Breast epithelium (tissue), 4 donors: ENCODE results near the gene CDH13. TPM values are rescaled to one million over a fixed set of nuclear protein-coding genes. Genes with fewer than 3 reads are reported as not detected.

Experiments used
- DNase-seq, 2 donors: peaks; one replicate each; pipeline ENCODE4 v3.0.0-alpha.2; 2019; ENCODE audit warnings: low spot score in 2 of 2
- H3K27ac ChIP-seq, 2 donors: fragments of 200-600 bp; sonication (generic) in 1 of 2; one replicate each; pipeline ENCODE4 v1.5.1; 2016 to 2019; ENCODE audit warnings: mild to moderate bottlenecking in 1 of 2
- H3K27me3 ChIP-seq, 2 donors: fragments of 200-600 bp; sonication (generic) in 1 of 2; one replicate each; pipeline versions ENCODE4 v1.5.1 to v1.6.0; 2017 to 2019; ENCODE audit warnings: control low read depth in 1 of 2, mild to moderate bottlenecking in 1 of 2
- H3K36me3 ChIP-seq: fragments of 200-600 bp; one replicate; pipeline ENCODE4 v1.5.1; 2019
- H3K4me1 ChIP-seq, 2 donors: fragments of 200-600 bp; sonication (generic); one replicate each; pipeline ENCODE4 v1.5.1; 2016 to 2019; ENCODE audit warnings: control low read depth in 1 of 2
- H3K4me3 ChIP-seq, 3 donors: fragments of 200-600 bp; sonication (generic); 1 replicate in 2 of 3; 2 replicates in 1 of 3; pipeline ENCODE4 v1.5.1; 2016 to 2019; ENCODE audit warnings: mild to moderate bottlenecking in 3 of 3, moderate library complexity in 2 of 3
- H3K9me3 ChIP-seq, 2 donors: fragments of 200-600 bp; sonication (generic) in 1 of 2; one replicate each; pipeline ENCODE4 v1.5.1; 2016 to 2019; ENCODE audit warnings: control low read depth in 1 of 2
- CTCF ChIP-seq, 3 donors: fragments of 450-650 bp; IDR thresholded peaks; one replicate each; pipeline ENCODE4 v1.5.1; 2016 to 2017; ENCODE audit warnings: antibody characterized with exemption in 3 of 3, mild to moderate bottlenecking in 3 of 3, moderate library complexity in 3 of 3
- POLR2A ChIP-seq: fragments of 450-650 bp; IDR thresholded peaks from one replicate; pipeline ENCODE4 v1.6.1; 2016; ENCODE audit warnings: antibody characterized with exemption, mild to moderate bottlenecking, moderate library complexity
- POLR2AphosphoS5 ChIP-seq, 3 donors: sonication (generic); formaldehyde crosslinking; IDR thresholded peaks; one replicate each; pipeline ENCODE4 v1.6.1; 2017; ENCODE audit warnings: antibody characterized with exemption in 3 of 3
- intact Hi-C: fragments of 100-400 bp; cut with DNase I; formaldehyde crosslinking; loops from one replicate; pipeline ENCODE4 v1.15.1; 2023; ENCODE audit warnings: low total_unique reads
- total RNA-seq, 3 donors: library from RNA; depleted of rRNA; stranded (reverse); fragments of >200 nt; gene quantifications; one replicate each; pipeline ENCODE4 v1.1.0, GENCODE V29; 2016

The CDH13 gene
- total RNA-seq, 3 donors from 2014 or later, result 6.0 to 13.1 (median 11.5) TPM

- Histone ChIP-seq H3K4me1 (no peaks in the 10 kb centered on the region), H3K27ac (no peak overlapping the region), H3K4me3 (no peak overlapping the region), H3K27me3 (no peaks in the 10 kb centered on the region), H3K9me3 (no peaks in the 10 kb centered on the region), H3K36me3 (no peaks in the 10 kb centered on the region)
- no peak for DNase-seq
- intact Hi-C loops, result no loop called here
- TF ChIP-seq POLR2AphosphoS5 (IDR thresholded peaks at IDR 0.05) (no peak), POLR2A (no peak), CTCF (IDR thresholded peaks at IDR 0.05) (no peak)
Measured at GRCh38 chr16:83699817-83700216, 1073.0 kb downstream of the CDH13 start.

- no peak overlapping the region for H3K4me3 ChIP-seq
- no peak for DNase-seq
- TF ChIP-seq POLR2AphosphoS5 (IDR thresholded peaks at IDR 0.05) (no peak), CTCF (IDR thresholded peaks at IDR 0.05) (no peak), POLR2A (no peak)
- H3K27me3 ChIP-seq, result no peaks in the 10 kb centered on the region
- H3K36me3 ChIP-seq, result no peaks in the 10 kb centered on the region
- H3K9me3 ChIP-seq, result no peaks in the 10 kb centered on the region
- no peak overlapping the region for H3K27ac ChIP-seq
- intact Hi-C loops, result no loop called here
- no peaks in the 10 kb centered on the region for H3K4me1 ChIP-seq
Measured at GRCh38 chr16:83700918-83701317, 1074.1 kb downstream of the CDH13 start.

GRCh38 chr16:83701494-83701893 lies 1074.7 kb downstream of the CDH13 start:
- no peak for DNase-seq
- TF ChIP-seq POLR2A, result no peak
- no peak for TF ChIP-seq POLR2AphosphoS5 (IDR thresholded peaks at IDR 0.05)
- H3K27me3 ChIP-seq, result no peaks in the 10 kb centered on the region
- no peaks in the 10 kb centered on the region for H3K9me3 ChIP-seq
- no peak overlapping the region for H3K4me3 ChIP-seq
- no peaks in the 10 kb centered on the region for H3K36me3 ChIP-seq
- no peaks in the 10 kb centered on the region for H3K4me1 ChIP-seq
- intact Hi-C loops, result no loop called here
- no peak overlapping the region for H3K27ac ChIP-seq

- Histone ChIP-seq H3K27ac (no peak overlapping the region), H3K36me3 (no peaks in the 10 kb centered on the region), H3K4me3 (no peak overlapping the region), H3K9me3 (no peaks in the 10 kb centered on the region), H3K27me3 (no peaks in the 10 kb centered on the region), H3K4me1 (no peaks in the 10 kb centered on the region)
- intact Hi-C loops, result no loop called here
- DNase-seq, result no peak
- TF ChIP-seq CTCF (IDR thresholded peaks at IDR 0.05), result no peak
- TF ChIP-seq POLR2A, result no peak
- TF ChIP-seq POLR2AphosphoS5 (IDR thresholded peaks at IDR 0.05), result no peak
Measured at GRCh38 chr16:83704656-83705055, 1077.9 kb downstream of the CDH13 start.

GRCh38 chr16:83705856-83706255 lies 1079.1 kb downstream of the CDH13 start:
- Histone ChIP-seq H3K27me3 (no peaks in the 10 kb centered on the region), H3K27ac (no peak overlapping the region), H3K9me3 (no peaks in the 10 kb centered on the region), H3K4me3 (no peak overlapping the region), H3K36me3 (no peaks in the 10 kb centered on the region), H3K4me1 (no peaks in the 10 kb centered on the region)
- TF ChIP-seq CTCF (IDR thresholded peaks at IDR 0.05) (no peak), POLR2A (no peak), POLR2AphosphoS5 (IDR thresholded peaks at IDR 0.05) (no peak)
- DNase-seq, result no peak
- intact Hi-C loops, result no loop called here

- no peak overlapping the region for H3K4me3 ChIP-seq
- no peaks in the 10 kb centered on the region for H3K9me3 ChIP-seq
- TF ChIP-seq POLR2AphosphoS5 (IDR thresholded peaks at IDR 0.05) (no peak), POLR2A (no peak), CTCF (IDR thresholded peaks at IDR 0.05) (no peak)
- intact Hi-C loops, result no loop called here
- H3K27ac ChIP-seq, result no peak overlapping the region
- no peaks in the 10 kb centered on the region for H3K36me3 ChIP-seq
- no peak for DNase-seq
- no peaks in the 10 kb centered on the region for H3K27me3 ChIP-seq
- H3K4me1 ChIP-seq, result no peaks in the 10 kb centered on the region
Measured at GRCh38 chr16:83706394-83706793, 1079.6 kb downstream of the CDH13 start.
